Urinary bladder (tissue), 2 donors: ENCODE data around the gene ADAMTS6. TPM values are rescaled to one million over a fixed set of nuclear protein-coding genes. Genes with fewer than 3 reads are reported as not detected.

Experiments used
- polyA plus RNA-seq: library from polyadenylated mRNA; stranded (reverse); fragments of 200-250 nt; gene quantifications from one replicate; pipeline ENCODE4 v1.2.3, GENCODE V29; 2013
- small RNA-seq: library from RNA; depleted of rRNA; stranded (forward); fragments of <200 nt; gene quantifications from one replicate; pipeline ENCODE3, GENCODE V24; 2014
- total RNA-seq: library from RNA; depleted of rRNA; stranded (reverse); fragments of >200 nt; gene quantifications from one replicate; pipeline ENCODE4 v1.2.3, GENCODE V29; 2014
- donor health status: healthy.

ADAMTS6 gene
- total and polyA plus RNA-seq, 2 donors: 2.6 to 23.1 TPM

Small RNAs within 50 kb of the gene (small RNA-seq; reads per million reads assigned to genes)
- gene RF00019: not detected

Other genes starting within 250 kb of the ADAMTS6 start
- gene CENPK, start 81.2 kb upstream of the ADAMTS6 start, total RNA-seq: 40.4 TPM
- 1.4 TPM for gene CENPK, start 81.2 kb upstream of the ADAMTS6 start, polyA plus RNA-seq
- 127 TPM for gene PPWD1, start 81.4 kb upstream of the ADAMTS6 start, total RNA-seq
- gene PPWD1, start 81.4 kb upstream of the ADAMTS6 start, polyA plus RNA-seq: 17.3 TPM
- 43.7 TPM for gene TRIM23, start 142.4 kb upstream of the ADAMTS6 start, total RNA-seq
- gene TRIM23, start 142.4 kb upstream of the ADAMTS6 start, polyA plus RNA-seq: 10.8 TPM
- gene SHLD3, start 143.1 kb upstream of the ADAMTS6 start, total RNA-seq: 9.9 TPM
- 1.7 TPM for gene SHLD3, start 143.1 kb upstream of the ADAMTS6 start, polyA plus RNA-seq
- 50.0 TPM for gene TRAPPC13, start 143.1 kb upstream of the ADAMTS6 start, total RNA-seq
- 15.9 TPM for gene TRAPPC13, start 143.1 kb upstream of the ADAMTS6 start, polyA plus RNA-seq
- 11.5 TPM for gene SGTB, start 240.2 kb upstream of the ADAMTS6 start, total RNA-seq
- gene SGTB, start 240.2 kb upstream of the ADAMTS6 start, polyA plus RNA-seq: 4.0 TPM
- 16.0 TPM for gene NLN, start 240.3 kb upstream of the ADAMTS6 start, total RNA-seq
- gene NLN, start 240.3 kb upstream of the ADAMTS6 start, polyA plus RNA-seq: 4.4 TPM